H1 (cell line): Measurements from ENCODE around the gene CKB. TPM values are rescaled to one million over a fixed set of nuclear protein-coding genes. Genes with fewer than 3 reads are reported as not detected.

Source experiments
- GTF2F1 ChIP-seq: IDR thresholded peaks from 2 replicates; pipeline ENCODE4 v1.6.1; 2012; ENCODE audit warnings: low read depth, low read length, improper control_type of control experiment, borderline replicate concordance
- POU5F1 ChIP-seq: IDR thresholded peaks from 2 replicates; pipeline ENCODE4 v1.6.1; 2011; ENCODE audit warnings: low read depth, mild to moderate bottlenecking, low read length, moderate library complexity
- RAD21 ChIP-seq, 2 experiments: IDR thresholded peaks in 1 of 2; conservative IDR thresholded peaks in 1 of 2; 2 replicates each; pipeline ENCODE4 v1.6.1; 2011; ENCODE audit warnings: low read depth in 2 of 2, low read length in 2 of 2, improper control_type of control experiment in 1 of 2, inconsistent platforms in 1 of 2, mild to moderate bottlenecking in 1 of 2, moderate library complexity in 1 of 2
- polyA plus RNA-seq, 7 experiments: library from polyadenylated mRNA; depleted of rRNA in 3 of 7; stranded (reverse) in 5 of 7; unstranded in 2 of 7; fragments of >200 nt in 5 of 7; fragments of 200-250 nt in 2 of 7; gene quantifications; 1 replicate in 5 of 7; 2 replicates in 1 of 7; 4 replicates in 1 of 7; pipeline versions ENCODE4 v1.2.1 to v1.2.3, GENCODE V29; 2011 to 2013; ENCODE audit warnings: missing spikeins in 2 of 7, mixed read lengths in 2 of 7
- total RNA-seq: library from RNA; stranded (reverse); fragmentation: NEBNext Ultra II Directional; extraction: Animal tissue kit (Norgen Biotek cat#: 25700); gene quantifications from 2 replicates; pipeline ENCODE4 v1.2.1, GENCODE V29; 2021

CKB gene
- total and polyA plus RNA-seq, 2 of the 8 experiments (the other 6 are each of a cell fraction or from before 2014, with no cell fraction given): 538 to 950 TPM

DNA sequence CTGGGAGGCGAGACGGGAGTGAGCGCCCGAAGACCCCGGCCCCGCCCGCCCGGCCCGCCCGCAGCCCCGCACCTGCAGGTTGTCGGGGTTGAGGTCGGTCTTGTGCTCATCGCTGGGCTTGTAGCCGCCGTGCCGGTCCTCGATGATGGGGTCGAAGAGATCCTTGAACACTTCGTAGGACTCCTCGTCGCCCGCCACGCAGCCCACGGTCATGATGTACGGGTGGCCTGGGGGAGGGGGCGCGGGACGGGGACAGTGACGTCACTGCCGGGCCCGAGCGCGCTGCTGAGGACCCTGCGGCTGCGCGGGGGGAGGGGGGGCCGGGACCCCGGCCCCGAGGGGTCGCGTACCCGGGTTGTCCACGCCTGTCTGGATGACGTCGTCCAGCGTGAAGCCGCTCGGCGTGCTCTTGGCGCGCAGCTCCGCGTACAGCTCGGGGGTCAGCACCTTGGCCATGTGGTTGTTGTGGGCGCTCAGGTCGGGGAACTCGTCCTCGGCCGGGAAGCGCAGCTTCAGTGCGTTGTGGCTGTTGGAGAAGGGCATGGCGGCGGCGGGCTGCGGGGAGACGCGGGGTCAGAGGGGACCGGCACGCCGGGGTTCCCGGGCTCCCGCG, 573 bp downstream of the CKB start (continued):
- TF ChIP-seq RAD21 (IDR thresholded peaks at IDR 0.05 in 1 of 2, conservative IDR thresholded peaks at IDR 0.05 in 1 of 2; ENCODE audit: low read depth in 2 of 2, low read length in 2 of 2) (no peak), POU5F1 (no peak), GTF2F1 (no peak)
